GM23248 (cell line): Measurements from ENCODE around the gene CAVIN3. TPM values are rescaled to one million over a fixed set of nuclear protein-coding genes. Genes with fewer than 3 reads are reported as not detected.

ENCODE experiments used
- DNase-seq: peaks from one replicate; pipeline ENCODE4 v3.0.0-alpha.2; 2015
- H2AFZ ChIP-seq: fragments of 200-600 bp; sonication (generic); 2 replicates; pipeline ENCODE4 v1.6.1; 2016; ENCODE audit warnings: antibody characterized with exemption
- H3F3A ChIP-seq: fragments of 200-600 bp; sonication (generic); 2 replicates; pipeline ENCODE4 v1.6.1; 2016; ENCODE audit warnings: mild to moderate bottlenecking, antibody characterized with exemption, mixed run types; ENCODE audit not compliant: insufficient read depth
- H3K27ac ChIP-seq: fragments of 200-600 bp; sonication (generic); 2 replicates; pipeline ENCODE4 v1.5.1; 2016; ENCODE audit warnings: mild to moderate bottlenecking
- H3K27me3 ChIP-seq: fragments of 200-600 bp; sonication (generic); replicated peaks from 2 replicates; pipeline ENCODE4 v1.6.1; 2016; ENCODE audit warnings: mild to moderate bottlenecking; ENCODE audit not compliant: insufficient read depth
- H3K36me3 ChIP-seq: fragments of 200-600 bp; sonication (generic); 2 replicates; pipeline ENCODE4 v1.6.1; 2016; ENCODE audit warnings: low read depth, mild to moderate bottlenecking
- H3K4me1 ChIP-seq: fragments of 200-600 bp; sonication (generic); 2 replicates; pipeline ENCODE4 v1.6.1; 2016; ENCODE audit warnings: mild to moderate bottlenecking; ENCODE audit not compliant: insufficient read depth
- H3K4me2 ChIP-seq: fragments of 200-600 bp; sonication (generic); one replicate; pipeline ENCODE4 v1.6.1; 2016; ENCODE audit warnings: mild to moderate bottlenecking; ENCODE audit not compliant: unreplicated experiment
- H3K4me3 ChIP-seq: fragments of 200-600 bp; sonication (generic); 2 replicates; pipeline ENCODE4 v1.5.1; 2016; ENCODE audit warnings: mild to moderate bottlenecking
- H3K79me2 ChIP-seq: fragments of 200-600 bp; sonication (generic); 2 replicates; pipeline ENCODE4 v1.6.1; 2016; ENCODE audit warnings: mild to moderate bottlenecking; ENCODE audit not compliant: insufficient read depth
- H3K9ac ChIP-seq: fragments of 200-600 bp; sonication (generic); 2 replicates; pipeline ENCODE4 v1.6.1; 2016; ENCODE audit warnings: mild to moderate bottlenecking
- H3K9me2 ChIP-seq: fragments of 200-600 bp; sonication (generic); 2 replicates; pipeline ENCODE4 v1.6.1; 2016; ENCODE audit warnings: mixed run types, mild to moderate bottlenecking, moderate library complexity; ENCODE audit not compliant: insufficient read depth
- H3K9me3 ChIP-seq: fragments of 200-600 bp; sonication (generic); one replicate; pipeline ENCODE4 v1.6.1; 2017; ENCODE audit warnings: low read depth
- H4K20me1 ChIP-seq: fragments of 200-600 bp; sonication (generic); 2 replicates; pipeline ENCODE4 v1.6.0; 2016; ENCODE audit not compliant: insufficient read depth
- EZH2 ChIP-seq: fragments of 200-600 bp; sonication (generic); IDR thresholded peaks from 2 replicates; pipeline ENCODE4 v1.6.1; 2018; ENCODE audit warnings: antibody characterized with exemption, mild to moderate bottlenecking; ENCODE audit not compliant: insufficient read depth, poor library complexity, severe bottlenecking
- EZH2phosphoT487 ChIP-seq: fragments of 200-600 bp; sonication (generic); IDR thresholded peaks from 2 replicates; pipeline ENCODE4 v1.6.1; 2018; ENCODE audit warnings: antibody characterized with exemption, moderate library complexity, mild to moderate bottlenecking, low read depth; ENCODE audit not compliant: insufficient read depth
- WGBS, 2 experiments: methylation state at CpG; one replicate each; pipeline ENCODE4 v1.1.6; 2015 to 2017; ENCODE audit warnings: low lambda C conversion rate in 2 of 2, low coverage in 1 of 2; ENCODE audit errors: missing lambda C conversion rate in 2 of 2; 5-methylcytosine and 5-hydroxymethylcytosine counted together
- in situ Hi-C: fragments of 300-500 bp; cut with MboI; formaldehyde crosslinking; loops from 2 replicates; pipeline ENCODE4 v1.15.0; 2020
- polyA plus RNA-seq: library from polyadenylated mRNA; unstranded; fragments of >200 nt; fragmentation: Nextera tagmentation; extraction: Ambion mirVana; gene quantifications from 2 replicates; pipeline ENCODE4 v1.2.1, GENCODE V29; 2016
- total RNA-seq: library from RNA; depleted of rRNA; stranded (reverse); fragments of >200 nt; shearing (Covaris generic); gene quantifications from 2 replicates; pipeline ENCODE4 v1.2.3, GENCODE V29; 2014; rRNA removed

Gene CAVIN3
- total and polyA plus RNA-seq, 2 experiments from 2014 or later: 290 to 456 TPM

DNA sequence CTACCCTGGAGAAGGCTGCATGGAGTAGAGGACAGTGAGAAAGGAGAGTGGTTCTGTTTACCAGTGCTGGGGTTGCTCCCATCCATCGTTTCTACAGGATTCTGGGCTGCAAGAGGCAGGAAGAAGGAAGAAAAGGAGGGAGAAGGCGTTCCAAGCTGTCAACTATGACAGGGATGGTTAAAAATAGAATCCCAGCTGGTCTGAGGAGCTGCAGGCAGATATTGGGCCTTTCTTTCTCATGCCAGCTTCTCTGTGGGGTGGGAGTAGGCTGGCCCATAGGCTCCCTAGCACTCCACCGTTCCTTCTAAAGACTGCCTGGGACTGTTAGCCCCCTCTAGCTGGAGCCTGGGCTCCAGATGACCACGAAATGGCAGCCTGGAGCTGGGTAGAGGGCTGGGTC is 47.1 kb downstream of the CAVIN3 start:
- in situ Hi-C loops: no loop called here
- Histone ChIP-seq H3K27ac (no peak overlapping the region), H4K20me1 (no peaks in the 10 kb centered on the region), H3K9me2 (no peaks in the 10 kb centered on the region), H2AFZ (no peak overlapping the region), H3K36me3 (no peaks in the 10 kb centered on the region), H3K9me3 (no peaks in the 10 kb centered on the region), H3K4me2 (no peak overlapping the region), H3K4me3 (no peak overlapping the region), H3K79me2 (no peaks in the 10 kb centered on the region), H3K27me3 (peaks cover 3% of the 10 kb centered on the region; the same call in 1 of the 2 replicates), H3F3A (peaks cover 4% of the 10 kb centered on the region; the same call in 1 of the 2 replicates), H3K4me1 (no peaks in the 10 kb centered on the region), H3K9ac (no peak overlapping the region)
- TF ChIP-seq EZH2phosphoT487 (no peak), EZH2 (no peak)
- DNase-seq: no peak
- WGBS, 2 experiments: 51 to 55% methylated on average over 4 of the region's 4 CpGs

DNA sequence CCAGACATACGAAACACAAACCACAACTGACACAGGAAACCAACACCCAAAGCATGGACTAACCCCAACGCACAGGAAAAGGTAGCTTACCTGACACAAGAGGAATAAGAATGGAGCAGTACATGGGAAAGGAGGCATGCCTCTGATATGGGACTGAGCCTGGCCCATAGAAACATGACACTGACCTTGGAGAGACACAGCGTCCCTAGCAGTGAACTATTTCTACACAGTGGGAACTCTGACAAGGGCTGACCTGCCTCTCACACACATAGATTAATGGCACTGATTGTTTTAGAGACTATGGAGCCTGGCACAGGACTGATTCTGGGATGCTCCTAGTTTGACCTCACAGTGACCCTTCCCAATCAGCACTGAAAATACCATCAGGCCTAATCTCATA is 48.7 kb downstream of the CAVIN3 start:
- no peak overlapping the region for H3K4me2 ChIP-seq
- H3K36me3 ChIP-seq: no peaks in the 10 kb centered on the region
- no peak for DNase-seq
- H3K4me3 ChIP-seq: no peak overlapping the region
- no peaks in the 10 kb centered on the region for H3K79me2 ChIP-seq
- no peak overlapping the region for H3K9ac ChIP-seq
- no peak for TF ChIP-seq EZH2
- no peak for TF ChIP-seq EZH2phosphoT487
- H3K9me3 ChIP-seq: no peaks in the 10 kb centered on the region
- H4K20me1 ChIP-seq: no peaks in the 10 kb centered on the region
- peaks cover 4% of the 10 kb centered on the region; the same call in 1 of the 2 replicates for H3F3A ChIP-seq
- no peak overlapping the region for H3K27ac ChIP-seq
- H3K27me3 ChIP-seq: no peaks in the 10 kb centered on the region; the same call in 1 of the 2 replicates
- no peaks in the 10 kb centered on the region for H3K4me1 ChIP-seq
- H3K9me2 ChIP-seq: no peaks in the 10 kb centered on the region
- H2AFZ ChIP-seq: no peak overlapping the region
- 75 to 88% methylated on average over 3 of the region's 3 CpGs for WGBS, 2 experiments
- in situ Hi-C loops: no loop called here

DNA sequence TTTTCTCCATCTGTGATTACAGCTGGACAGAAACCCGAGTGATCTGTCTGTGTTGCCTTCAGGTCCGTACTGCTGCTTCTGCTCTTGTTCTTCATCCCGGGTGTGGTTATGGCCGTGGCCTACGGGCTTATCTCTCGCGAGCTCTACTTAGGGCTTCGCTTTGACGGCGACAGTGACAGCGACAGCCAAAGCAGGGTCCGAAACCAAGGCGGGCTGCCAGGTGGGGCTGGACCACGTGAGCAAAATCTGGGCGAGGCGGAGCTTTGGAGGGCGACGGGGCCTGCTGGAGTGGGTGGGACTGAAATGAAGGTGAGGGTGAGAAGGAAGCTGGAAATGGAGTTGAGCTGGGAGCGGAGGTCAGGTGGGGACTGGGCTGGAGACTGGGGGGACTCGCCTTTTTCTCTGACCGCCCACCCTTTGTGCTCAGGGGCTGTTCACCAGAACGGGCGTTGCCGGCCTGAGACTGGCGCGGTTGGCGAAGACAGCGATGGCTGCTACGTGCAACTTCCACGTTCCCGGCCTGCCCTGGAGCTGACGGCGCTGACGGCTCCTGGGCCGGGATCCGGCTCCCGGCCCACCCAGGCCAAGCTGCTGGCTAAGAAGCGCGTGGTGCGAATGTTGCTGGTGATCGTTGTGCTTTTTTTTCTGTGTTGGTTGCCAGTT is 49.6 kb downstream of the CAVIN3 start:
- in situ Hi-C loops: no loop called here
- Histone ChIP-seq H3K9me2 (no peaks in the 10 kb centered on the region), H3K4me2 (no peak overlapping the region), H3F3A (peaks cover 4% of the 10 kb centered on the region; the same call in 1 of the 2 replicates), H3K9me3 (no peaks in the 10 kb centered on the region), H4K20me1 (no peaks in the 10 kb centered on the region), H3K36me3 (no peaks in the 10 kb centered on the region), H2AFZ (peak overlapping the region; percentile 77), H3K79me2 (no peaks in the 10 kb centered on the region), H3K4me1 (no peaks in the 10 kb centered on the region), H3K27me3 (no peaks in the 10 kb centered on the region; the same call in 1 of the 2 replicates), H3K27ac (no peak overlapping the region), H3K9ac (no peak overlapping the region), H3K4me3 (no peak overlapping the region)
- peak; percentile 17 for DNase-seq
- TF ChIP-seq EZH2: no peak
- TF ChIP-seq EZH2phosphoT487: no peak
- WGBS, 2 experiments: 19 to 31% methylated on average over 39 to 41 of the region's 41 CpGs

DNA sequence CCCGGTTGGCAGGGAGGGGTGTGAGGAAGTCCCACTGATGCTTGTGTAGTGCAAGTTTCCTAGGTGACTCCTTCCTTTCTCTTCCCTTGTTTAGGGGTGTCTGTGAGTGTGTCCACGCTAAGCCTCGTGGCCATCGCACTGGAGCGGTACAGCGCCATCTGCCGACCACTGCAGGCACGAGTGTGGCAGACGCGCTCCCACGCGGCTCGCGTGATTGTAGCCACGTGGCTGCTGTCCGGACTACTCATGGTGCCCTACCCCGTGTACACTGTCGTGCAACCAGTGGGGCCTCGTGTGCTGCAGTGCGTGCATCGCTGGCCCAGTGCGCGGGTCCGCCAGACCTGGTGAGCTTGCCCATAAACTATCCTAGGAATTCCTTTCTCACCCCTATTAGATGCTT is 50.3 kb downstream of the CAVIN3 start:
- in situ Hi-C loops: no loop called here
- Histone ChIP-seq H3K9me3 (no peaks in the 10 kb centered on the region), H3K9ac (no peak overlapping the region), H3K4me2 (no peak overlapping the region), H3K27ac (no peak overlapping the region), H4K20me1 (no peaks in the 10 kb centered on the region), H3K79me2 (no peaks in the 10 kb centered on the region), H3K4me1 (no peaks in the 10 kb centered on the region), H3F3A (peaks cover 4% of the 10 kb centered on the region; the same call in 1 of the 2 replicates), H3K27me3 (peaks cover 5% of the 10 kb centered on the region), H2AFZ (peak overlapping the region; percentile 77; the same call in 1 of the 2 replicates), H3K9me2 (no peaks in the 10 kb centered on the region), H3K36me3 (no peaks in the 10 kb centered on the region), H3K4me3 (no peak overlapping the region)
- TF ChIP-seq EZH2: no peak
- no peak for TF ChIP-seq EZH2phosphoT487
- WGBS, 2 experiments: 52% methylated on average over 20 to 24 of the region's 24 CpGs
- peak; percentile 11 for DNase-seq

Other genes starting within 250 kb of the CAVIN3 start
- not detected in 2 replicates for gene OR56B4, start 212.8 kb downstream of the CAVIN3 start, total RNA-seq
- gene OR56B4, start 212.8 kb downstream of the CAVIN3 start, polyA plus RNA-seq: not detected in 2 replicates
- not detected in 2 replicates for gene OR52B2, start 150.2 kb downstream of the CAVIN3 start, total RNA-seq
- not detected in 2 replicates for gene OR52B2, start 150.2 kb downstream of the CAVIN3 start, polyA plus RNA-seq
- not detected in 2 replicates for gene OR52W1, start 121.3 kb downstream of the CAVIN3 start, total RNA-seq
- not detected in 2 replicates for gene OR52W1, start 121.3 kb downstream of the CAVIN3 start, polyA plus RNA-seq
- not detected in 2 replicates for gene C11orf42, start 114.9 kb downstream of the CAVIN3 start, total RNA-seq
- gene C11orf42, start 114.9 kb downstream of the CAVIN3 start, polyA plus RNA-seq: 0.16 TPM in 1 of 2 replicates, not detected in the other
- 14.7 and 25.4 TPM in 2 replicates for gene FHIP1B, start 85.9 kb downstream of the CAVIN3 start, total RNA-seq
- 9.2 and 10.9 TPM in 2 replicates for gene FHIP1B, start 85.9 kb downstream of the CAVIN3 start, polyA plus RNA-seq
- not detected in 2 replicates for gene CNGA4, start 81.4 kb downstream of the CAVIN3 start, total RNA-seq
- gene CNGA4, start 81.4 kb downstream of the CAVIN3 start, polyA plus RNA-seq: not detected in 2 replicates
- gene CCKBR, start 60.7 kb downstream of the CAVIN3 start, total RNA-seq: not detected in 2 replicates
- not detected in 2 replicates for gene CCKBR, start 60.7 kb downstream of the CAVIN3 start, polyA plus RNA-seq
- 70.1 and 87.8 TPM in 2 replicates for gene SMPD1, start 70.0 kb upstream of the CAVIN3 start, total RNA-seq
- 67.9 and 72.3 TPM in 2 replicates for gene SMPD1, start 70.0 kb upstream of the CAVIN3 start, polyA plus RNA-seq
- gene APBB1, start 98.6 kb upstream of the CAVIN3 start, total RNA-seq: 43.8 and 46.2 TPM in 2 replicates
- gene APBB1, start 98.6 kb upstream of the CAVIN3 start, polyA plus RNA-seq: 42.3 and 43.1 TPM in 2 replicates
- 0.22 and 1.1 TPM in 2 replicates for gene HPX, start 120.5 kb upstream of the CAVIN3 start, total RNA-seq
- gene HPX, start 120.5 kb upstream of the CAVIN3 start, polyA plus RNA-seq: 0.43 and 0.46 TPM in 2 replicates
- gene TRIM3, start 153.4 kb upstream of the CAVIN3 start, total RNA-seq: 20.5 and 29.9 TPM in 2 replicates
- gene TRIM3, start 153.4 kb upstream of the CAVIN3 start, polyA plus RNA-seq: 15.2 and 17.1 TPM in 2 replicates
- gene ARFIP2, start 160.8 kb upstream of the CAVIN3 start, total RNA-seq: 69.5 and 75.0 TPM in 2 replicates
- 56.6 and 57.9 TPM in 2 replicates for gene ARFIP2, start 160.8 kb upstream of the CAVIN3 start, polyA plus RNA-seq
- 31.7 and 43.8 TPM in 2 replicates for gene TIMM10B, start 161.0 kb upstream of the CAVIN3 start, total RNA-seq
- gene TIMM10B, start 161.0 kb upstream of the CAVIN3 start, polyA plus RNA-seq: 35.0 and 35.4 TPM in 2 replicates
- 2.2 and 4.6 TPM in 2 replicates for gene DNHD1, start 176.8 kb upstream of the CAVIN3 start, total RNA-seq
- gene DNHD1, start 176.8 kb upstream of the CAVIN3 start, polyA plus RNA-seq: 1.1 and 1.2 TPM in 2 replicates